GM12892 (cell line): Measurements from ENCODE around the gene HOATZ.

Experiments used
- POLR2A ChIP-seq: IDR thresholded peaks from 2 replicates; pipeline ENCODE4 v1.6.1; 2011; ENCODE audit warnings: low read depth, low read length, control low read depth
- POLR2AphosphoS5 ChIP-seq: IDR thresholded peaks from 2 replicates; pipeline ENCODE4 v1.6.1; 2011; ENCODE audit warnings: low read depth, low read length, control low read depth

DNA sequence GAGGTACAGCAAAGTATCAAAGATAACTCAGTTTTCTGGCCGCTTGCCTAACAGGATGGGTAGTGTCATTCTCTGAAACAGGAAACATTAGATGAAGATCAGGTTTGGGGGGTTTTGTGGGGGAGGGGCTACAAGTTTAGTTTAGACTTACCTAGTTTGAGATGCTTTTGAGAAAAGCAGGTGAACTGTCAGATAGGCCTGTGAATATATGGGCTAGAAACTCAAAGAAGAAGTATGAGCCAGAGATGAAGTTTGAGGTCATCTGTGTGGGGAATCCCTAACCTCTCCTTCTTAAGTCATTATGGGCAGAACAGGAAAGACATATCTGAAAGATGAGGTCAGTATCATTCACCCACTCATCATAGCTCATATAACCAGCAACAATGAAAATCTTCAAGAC is 11.9 kb downstream of the HOATZ start:
- no peak for TF ChIP-seq POLR2AphosphoS5
- TF ChIP-seq POLR2A = no peak
